ENCODE measurements around the gene SH3D19. TPM values are rescaled to one million over a fixed set of nuclear protein-coding genes. Genes with fewer than 3 reads are reported as not detected.
"Not testable (repeated sequence)": the region's sequence is repeated elsewhere in the genome, so short reads cannot be mapped to it uniquely, and the experiment has no call there.

SH3D19 gene
- total RNA-seq, 4 donors from 2014 or later = 117 to 201 (median 130) TPM

GRCh38 chr4:151259752-151260151, 65.7 kb downstream of the SH3D19 start:
- H3K27ac ChIP-seq = no peak overlapping the region
- no peaks in the 10 kb centered on the region for H3K9me3 ChIP-seq
- DNase-seq = no peak
- TF ChIP-seq POLR2A (IDR thresholded peaks at IDR 0.05) (no peak), CTCF (IDR thresholded peaks at IDR 0.05) (no peak), POLR2AphosphoS5 (IDR thresholded peaks at IDR 0.05) (no peak), EP300 (IDR thresholded peaks at IDR 0.05; ENCODE audit: low read depth) (no peak)
- H3K36me3 ChIP-seq = no peaks in the 10 kb centered on the region
- intact Hi-C loops (cut with DNase I; ENCODE audit: low total_unique reads) = no loop called here
- 80 to 81% methylated on average over 1 of the region's 1 CpG for WGBS, 2 donors (ENCODE audit: low coverage in 1 of 2)
- in situ Hi-C loops (cut with MboI; ENCODE audit: low pct_ligation_motif_present in 1 of 4, low pct_unique_long_range_greater_than_20kb in 1 of 4, low sequenced_read_pairs in 3 of 4) = loop anchor here in 1 of 4 donors (25.0 kb wide), 1 partner anchor 103 kb away; no protein-coding TSS in a partner anchor
- no peak overlapping the region for H3K4me3 ChIP-seq
- H3K27me3 ChIP-seq = no peaks in the 10 kb centered on the region
- H3K4me1 ChIP-seq = peaks cover 0 to 18% (median 0%) of the 10 kb centered on the region in 4 donors

GRCh38 chr4:151257704-151258103, 67.7 kb downstream of the SH3D19 start:
- H3K27ac ChIP-seq = no peak overlapping the region
- WGBS, 2 donors (ENCODE audit: low coverage in 1 of 2) = 92 to 100% methylated on average over 1 to 4 of the region's 4 CpGs
- no peaks in the 10 kb centered on the region for H3K27me3 ChIP-seq
- H3K9me3 ChIP-seq = no peaks in the 10 kb centered on the region
- intact Hi-C loops (cut with DNase I; ENCODE audit: low total_unique reads) = no loop called here
- no peak for DNase-seq
- no peak for TF ChIP-seq EP300 (IDR thresholded peaks at IDR 0.05; ENCODE audit: low read depth)
- TF ChIP-seq CTCF (IDR thresholded peaks at IDR 0.05) = no peak
- TF ChIP-seq POLR2AphosphoS5 (IDR thresholded peaks at IDR 0.05) = no peak
- TF ChIP-seq POLR2A (IDR thresholded peaks at IDR 0.05) = no peak
- H3K36me3 ChIP-seq = no peaks in the 10 kb centered on the region
- peaks cover 0 to 15% (median 0%) of the 10 kb centered on the region in 4 donors for H3K4me1 ChIP-seq
- H3K4me3 ChIP-seq = no peak overlapping the region
- in situ Hi-C loops (cut with MboI; ENCODE audit: low pct_ligation_motif_present in 1 of 4, low pct_unique_long_range_greater_than_20kb in 1 of 4, low sequenced_read_pairs in 3 of 4) = loop anchor here in 1 of 4 donors (25.0 kb wide), 1 partner anchor 105 kb away; no protein-coding TSS in a partner anchor

GRCh38 chr4:151256134-151256533, 69.3 kb downstream of the SH3D19 start:
- in situ Hi-C loops (cut with MboI; ENCODE audit: low pct_ligation_motif_present in 1 of 4, low pct_unique_long_range_greater_than_20kb in 1 of 4, low sequenced_read_pairs in 3 of 4) (loop anchor here in 1 of 4 donors (25.0 kb wide), 1 partner anchor 106 kb away; no protein-coding TSS in a partner anchor), intact Hi-C loops (cut with DNase I; ENCODE audit: low total_unique reads) (no loop called here)
- WGBS, 2 donors (ENCODE audit: low coverage in 1 of 2) = 41 to 55% methylated on average over 2 of the region's 2 CpGs
- DNase-seq = no peak
- H3K27me3 ChIP-seq = no peaks in the 10 kb centered on the region
- no peak overlapping the region for H3K27ac ChIP-seq
- H3K36me3 ChIP-seq = no peaks in the 10 kb centered on the region
- TF ChIP-seq CTCF (IDR thresholded peaks at IDR 0.05) (no peak), EP300 (IDR thresholded peaks at IDR 0.05; ENCODE audit: low read depth) (no peak), POLR2A (IDR thresholded peaks at IDR 0.05) (no peak), POLR2AphosphoS5 (IDR thresholded peaks at IDR 0.05) (no peak)
- H3K9me3 ChIP-seq = no peaks in the 10 kb centered on the region
- H3K4me1 ChIP-seq = peaks cover 0 to 10% (median 0%) of the 10 kb centered on the region in 4 donors
- H3K4me3 ChIP-seq = no peak overlapping the region

GRCh38 chr4:151255680-151256079, 69.7 kb downstream of the SH3D19 start:
- H3K36me3 ChIP-seq; H3K4me3 ChIP-seq; H3K27me3 ChIP-seq; H3K27ac ChIP-seq; intact Hi-C loops (cut with DNase I; ENCODE audit: low total_unique reads); H3K9me3 ChIP-seq; H3K4me1 ChIP-seq; DNase-seq: not testable (repeated sequence)
- in situ Hi-C loops (cut with MboI; ENCODE audit: low pct_ligation_motif_present in 1 of 4, low pct_unique_long_range_greater_than_20kb in 1 of 4, low sequenced_read_pairs in 3 of 4) = loop anchor here in 1 of 4 donors (25.0 kb wide), 1 partner anchor 107 kb away; no protein-coding TSS in a partner anchor
- WGBS, 2 donors (ENCODE audit: low coverage in 1 of 2) = 90 to 98% methylated on average over 8 to 15 of the region's 17 CpGs

- DNase-seq; H3K4me3 ChIP-seq; H3K36me3 ChIP-seq; intact Hi-C loops (cut with DNase I; ENCODE audit: low total_unique reads); H3K27ac ChIP-seq; H3K9me3 ChIP-seq; H3K27me3 ChIP-seq; H3K4me1 ChIP-seq: not testable (repeated sequence)
- in situ Hi-C loops (cut with MboI; ENCODE audit: low pct_ligation_motif_present in 1 of 4, low pct_unique_long_range_greater_than_20kb in 1 of 4, low sequenced_read_pairs in 3 of 4) = loop anchor here in 1 of 4 donors (25.0 kb wide), 1 partner anchor 107 kb away; no protein-coding TSS in a partner anchor
- WGBS, 2 donors (ENCODE audit: low coverage in 1 of 2) = 96% methylated on average over 5 of the region's 28 CpGs; no CpG with 5 or more reads in 1 of the 2 donors
Observed at GRCh38 chr4:151255226-151255625, 70.2 kb downstream of the SH3D19 start.

All from transverse colon (tissue), 4 donors.